ENCODE results near the gene GRK2. TPM values are rescaled to one million over a fixed set of nuclear protein-coding genes. Genes with fewer than 3 reads are reported as not detected.
A peak's percentile ranks its signal among the peaks of the same experiment; 100 is the strongest.

Gene GRK2
- total RNA-seq, 2 experiments from 2014 or later: 280 to 397 TPM

DNA sequence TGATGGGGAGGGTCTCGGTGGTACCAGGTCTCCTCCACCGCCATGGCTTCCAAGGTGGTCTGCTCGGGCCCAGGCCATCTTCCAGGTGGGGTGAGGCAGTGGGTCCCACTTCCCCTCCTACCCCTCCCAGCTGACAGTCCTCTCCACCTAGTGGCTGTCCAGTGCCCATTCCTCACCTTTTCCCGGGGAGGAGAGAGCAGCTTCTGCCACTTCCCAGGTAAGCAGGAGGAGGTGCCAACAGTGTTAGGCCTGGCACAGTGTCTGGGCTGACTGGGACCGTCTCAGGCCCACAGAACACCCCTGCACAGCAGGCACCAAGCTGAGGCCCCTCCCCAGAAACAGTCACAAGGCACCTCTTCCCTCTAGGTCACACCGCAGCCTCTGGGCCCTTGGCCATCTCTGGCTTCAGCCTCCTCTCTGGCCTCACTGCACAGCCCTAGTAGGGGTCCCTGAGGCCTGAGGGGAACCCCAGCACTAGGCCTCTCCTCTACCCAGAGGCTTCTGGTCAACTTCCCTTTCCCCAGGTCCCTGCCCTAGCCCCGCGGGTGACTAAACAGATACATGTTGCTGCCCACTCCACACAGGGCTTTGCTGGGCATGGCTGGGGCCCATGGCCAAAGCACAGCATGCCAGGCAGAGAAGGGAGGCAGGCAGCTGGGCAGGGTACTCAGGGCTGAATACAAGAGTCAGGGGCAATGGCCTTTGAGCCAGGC lies 20.5 kb downstream of the GRK2 start:
- Histone ChIP-seq H3K4me1 (ENCODE audit: insufficient read depth, low read length, poor library complexity, severe bottlenecking) (peaks cover 37% of the 10 kb centered on the region), H3K9me2 (ENCODE audit: insufficient read depth, low read length) (no peaks in the 10 kb centered on the region), H3K79me2 (ENCODE audit: insufficient read depth, low read depth, low read length) (peaks cover 15% of the 10 kb centered on the region; the same call in 1 of the 2 replicates), H3K9me3 (ENCODE audit: low read length) (no peaks in the 10 kb centered on the region), H3K4me3 (ENCODE audit: low read depth, low read length, poor library complexity, severe bottlenecking) (no peak overlapping the region), H3K4me2 (ENCODE audit: low read length) (peak overlapping the region; percentile 70), H3K36me3 (ENCODE audit: insufficient read depth, low read length) (peaks cover 84% of the 10 kb centered on the region), H3K27ac (ENCODE audit: low read depth, low read length, poor library complexity, severe bottlenecking) (peak overlapping the region; percentile 94), H4K20me1 (ENCODE audit: insufficient read depth, low read length) (no peaks in the 10 kb centered on the region), H2AFZ (ENCODE audit: low read length) (no peak overlapping the region)
- CTCF ChIA-PET (ENCODE audit: unreplicated experiment): interaction anchor here (0.6 kb wide), 1 partner anchor 23 kb away, joined by 4 read pairs; no protein-coding TSS in a partner anchor
- POLR2A ChIA-PET: no interaction called here
- peak; percentile 26 for DNase-seq (ENCODE audit: low spot score)
- intact Hi-C loops (cut with micrococcal nuclease; ENCODE audit: unreplicated experiment): no loop called here
- TF ChIP-seq, protein P1, sequence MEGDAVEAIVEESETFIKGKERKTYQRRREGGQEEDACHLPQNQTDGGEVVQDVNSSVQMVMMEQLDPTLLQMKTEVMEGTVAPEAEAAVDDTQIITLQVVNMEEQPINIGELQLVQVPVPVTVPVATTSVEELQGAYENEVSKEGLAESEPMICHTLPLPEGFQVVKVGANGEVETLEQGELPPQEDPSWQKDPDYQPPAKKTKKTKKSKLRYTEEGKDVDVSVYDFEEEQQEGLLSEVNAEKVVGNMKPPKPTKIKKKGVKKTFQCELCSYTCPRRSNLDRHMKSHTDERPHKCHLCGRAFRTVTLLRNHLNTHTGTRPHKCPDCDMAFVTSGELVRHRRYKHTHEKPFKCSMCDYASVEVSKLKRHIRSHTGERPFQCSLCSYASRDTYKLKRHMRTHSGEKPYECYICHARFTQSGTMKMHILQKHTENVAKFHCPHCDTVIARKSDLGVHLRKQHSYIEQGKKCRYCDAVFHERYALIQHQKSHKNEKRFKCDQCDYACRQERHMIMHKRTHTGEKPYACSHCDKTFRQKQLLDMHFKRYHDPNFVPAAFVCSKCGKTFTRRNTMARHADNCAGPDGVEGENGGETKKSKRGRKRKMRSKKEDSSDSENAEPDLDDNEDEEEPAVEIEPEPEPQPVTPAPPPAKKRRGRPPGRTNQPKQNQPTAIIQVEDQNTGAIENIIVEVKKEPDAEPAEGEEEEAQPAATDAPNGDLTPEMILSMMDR (conservative IDR thresholded peaks at IDR 0.05; ENCODE audit: low read length): peak; percentile 26; the same call in 1 of the 2 replicates
- TF ChIP-seq EZH2phosphoT487 (IDR thresholded peaks at IDR 0.05; ENCODE audit: borderline replicate concordance, low read depth, low read length): no peak
- BruUV-seq (replicated peaks): no TSS peak

DNA sequence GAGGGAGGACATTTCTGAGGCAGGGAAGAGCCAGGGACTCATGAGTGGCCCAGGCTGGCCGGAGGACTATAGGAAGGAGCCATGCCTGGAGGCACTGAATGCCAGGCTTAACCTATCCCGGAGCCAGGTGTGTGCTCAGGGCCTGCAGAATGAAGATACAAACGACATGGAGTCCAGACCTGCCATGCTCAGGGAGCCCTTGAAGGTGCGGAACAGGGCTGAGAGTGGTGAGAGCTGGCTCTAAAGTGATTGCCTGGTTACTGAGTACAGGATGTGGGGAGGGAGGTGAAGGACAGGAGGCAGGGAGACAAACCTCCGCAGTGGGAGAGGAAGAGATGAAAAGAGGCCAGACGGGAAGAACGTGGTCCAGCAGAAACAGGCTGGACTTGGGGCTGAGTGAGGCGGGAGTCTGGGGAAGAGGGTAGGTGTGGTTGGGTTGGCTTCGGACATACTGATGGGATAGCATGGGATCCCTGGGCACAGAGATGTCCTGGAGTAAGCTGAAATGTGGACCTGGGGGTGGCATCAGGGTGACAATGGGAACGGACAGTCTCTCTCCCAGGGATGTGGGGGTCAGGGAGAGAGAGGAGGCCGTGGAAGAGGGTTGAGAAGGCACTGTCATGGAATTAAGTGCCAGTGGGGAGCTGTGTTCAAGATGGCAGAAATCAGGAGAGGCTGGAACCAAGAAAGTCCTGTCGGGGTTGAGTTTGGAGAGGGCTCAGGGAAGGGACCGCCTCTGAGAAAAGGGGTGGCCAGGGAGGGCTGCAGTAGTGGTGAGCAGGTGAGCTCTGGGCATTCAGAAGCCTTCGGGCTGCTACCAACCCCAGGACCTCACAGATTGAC lies 21.3 kb downstream of the GRK2 start:
- Histone ChIP-seq H3K4me3 (ENCODE audit: low read depth, low read length, poor library complexity, severe bottlenecking) (peak overlapping the region; percentile 68), H3K4me2 (ENCODE audit: low read length) (peak overlapping the region; percentile 70), H3K79me2 (ENCODE audit: insufficient read depth, low read depth, low read length) (peaks cover 15% of the 10 kb centered on the region; the same call in 1 of the 2 replicates), H3K9me3 (ENCODE audit: low read length) (no peaks in the 10 kb centered on the region), H2AFZ (ENCODE audit: low read length) (no peak overlapping the region), H3K4me1 (ENCODE audit: insufficient read depth, low read length, poor library complexity, severe bottlenecking) (peaks cover 40% of the 10 kb centered on the region), H3K36me3 (ENCODE audit: insufficient read depth, low read length) (peaks cover 84% of the 10 kb centered on the region), H3K9me2 (ENCODE audit: insufficient read depth, low read length) (no peaks in the 10 kb centered on the region), H4K20me1 (ENCODE audit: insufficient read depth, low read length) (no peaks in the 10 kb centered on the region), H3K27ac (ENCODE audit: low read depth, low read length, poor library complexity, severe bottlenecking) (peak overlapping the region; percentile 94)
- TF ChIP-seq EZH2phosphoT487 (IDR thresholded peaks at IDR 0.05; ENCODE audit: borderline replicate concordance, low read depth, low read length): no peak
- TF ChIP-seq, protein P1 (conservative IDR thresholded peaks at IDR 0.05; ENCODE audit: low read length): no peak
- peak; percentile 22 for DNase-seq (ENCODE audit: low spot score)
- TSS peak; percentile 95 for BruUV-seq (replicated peaks)
- POLR2A ChIA-PET: interaction anchor here (1.0 to 1.8 kb wide), 3 partner anchors 10 to 21 kb away, joined by 4 to 6 read pairs (median 5); partner anchors contain the start of gene GRK2
- intact Hi-C loops (cut with micrococcal nuclease; ENCODE audit: unreplicated experiment): loop anchor here (1.0 kb wide), 3 partner anchors 10 to 30 kb away; no protein-coding TSS in a partner anchor
- CTCF ChIA-PET (ENCODE audit: unreplicated experiment): no interaction called here
